Hepatocyte (in vitro differentiated cells): ENCODE results near the gene PHIP. TPM values are rescaled to one million over a fixed set of nuclear protein-coding genes. Genes with fewer than 3 reads are reported as not detected.

Source experiments
- DNase-seq: peaks from one replicate; pipeline ENCODE4 v3.0.0-alpha.2; 2016; ENCODE audit warnings: low spot score
- H2AFZ ChIP-seq: fragments of 200-600 bp; sonication (generic); 2 replicates; pipeline ENCODE4 v1.6.0; 2016; ENCODE audit warnings: antibody characterized with exemption, mild to moderate bottlenecking
- H3K27ac ChIP-seq: fragments of 200-600 bp; sonication (generic); 2 replicates; pipeline ENCODE4 v1.5.1; 2016; ENCODE audit warnings: mild to moderate bottlenecking
- H3K27me3 ChIP-seq: fragments of 200-600 bp; sonication (generic); 2 replicates; pipeline ENCODE4 v1.6.1; 2016
- H3K36me3 ChIP-seq: fragments of 200-600 bp; sonication (generic); replicated peaks from 2 replicates; pipeline ENCODE4 v1.5.1; 2016; ENCODE audit warnings: low read depth; ENCODE audit not compliant: insufficient read depth
- H3K4me1 ChIP-seq: fragments of 200-600 bp; sonication (generic); 2 replicates; pipeline ENCODE4 v1.5.1; 2016; ENCODE audit warnings: mild to moderate bottlenecking, moderate library complexity; ENCODE audit not compliant: insufficient read depth
- H3K4me2 ChIP-seq: fragments of 200-600 bp; sonication (generic); 2 replicates; pipeline ENCODE4 v1.6.0; 2016
- H3K4me3 ChIP-seq: fragments of 200-600 bp; sonication (generic); 2 replicates; pipeline ENCODE4 v1.5.1; 2016; ENCODE audit warnings: mild to moderate bottlenecking
- H3K79me2 ChIP-seq: fragments of 200-600 bp; sonication (generic); 2 replicates; pipeline ENCODE4 v1.6.0; 2017; ENCODE audit warnings: mild to moderate bottlenecking
- H3K9me2 ChIP-seq: fragments of 200-600 bp; sonication (generic); replicated peaks from 2 replicates; pipeline ENCODE4 v1.6.0; 2017; ENCODE audit warnings: mild to moderate bottlenecking; ENCODE audit not compliant: insufficient read depth
- H3K9me3 ChIP-seq: fragments of 200-600 bp; sonication (generic); 2 replicates; pipeline ENCODE4 v1.5.1; 2016; ENCODE audit warnings: low read depth, mild to moderate bottlenecking
- H4K20me1 ChIP-seq: fragments of 200-600 bp; sonication (generic); 2 replicates; pipeline ENCODE4 v1.6.0; 2016; ENCODE audit warnings: mild to moderate bottlenecking; ENCODE audit not compliant: insufficient read depth, poor library complexity, severe bottlenecking
- EZH2 ChIP-seq: fragments of 200-600 bp; sonication (generic); IDR thresholded peaks from 2 replicates; pipeline ENCODE4 v1.6.1; 2016; ENCODE audit warnings: antibody characterized with exemption, mild to moderate bottlenecking, borderline replicate concordance
- EZH2phosphoT487 ChIP-seq: fragments of 200-600 bp; sonication (generic); IDR thresholded peaks from one replicate; pipeline ENCODE4 v1.6.1; 2018; ENCODE audit warnings: antibody characterized with exemption, mild to moderate bottlenecking, low read depth, moderate library complexity; ENCODE audit not compliant: unreplicated experiment, severe bottlenecking
- WGBS: methylation state at CpG from one replicate; pipeline ENCODE4 v1.1.6; 2016; ENCODE audit warnings: low lambda C conversion rate; ENCODE audit errors: missing lambda C conversion rate; 5-methylcytosine and 5-hydroxymethylcytosine counted together
- polyA plus RNA-seq: library from polyadenylated mRNA; unstranded; fragments of >200 nt; fragmentation: Nextera tagmentation; extraction: Ambion mirVana; gene quantifications from 2 replicates; pipeline ENCODE4 v1.2.1, GENCODE V29; 2016
- total RNA-seq: library from RNA; depleted of rRNA; stranded (reverse); fragments of >200 nt; gene quantifications from 2 replicates; pipeline ENCODE4 v1.2.3, GENCODE V29; 2014
- TF ChIP-seq, protein P1 (sequence below): fragments of 200-600 bp; sonication (generic); IDR thresholded peaks from 2 replicates; pipeline ENCODE4 v1.5.1; 2016; ENCODE audit warnings: antibody characterized with exemption, mild to moderate bottlenecking; ENCODE audit not compliant: poor library complexity

PHIP gene
- total and polyA plus RNA-seq, 2 experiments from 2014 or later: 15.2 to 44.4 TPM

DNA sequence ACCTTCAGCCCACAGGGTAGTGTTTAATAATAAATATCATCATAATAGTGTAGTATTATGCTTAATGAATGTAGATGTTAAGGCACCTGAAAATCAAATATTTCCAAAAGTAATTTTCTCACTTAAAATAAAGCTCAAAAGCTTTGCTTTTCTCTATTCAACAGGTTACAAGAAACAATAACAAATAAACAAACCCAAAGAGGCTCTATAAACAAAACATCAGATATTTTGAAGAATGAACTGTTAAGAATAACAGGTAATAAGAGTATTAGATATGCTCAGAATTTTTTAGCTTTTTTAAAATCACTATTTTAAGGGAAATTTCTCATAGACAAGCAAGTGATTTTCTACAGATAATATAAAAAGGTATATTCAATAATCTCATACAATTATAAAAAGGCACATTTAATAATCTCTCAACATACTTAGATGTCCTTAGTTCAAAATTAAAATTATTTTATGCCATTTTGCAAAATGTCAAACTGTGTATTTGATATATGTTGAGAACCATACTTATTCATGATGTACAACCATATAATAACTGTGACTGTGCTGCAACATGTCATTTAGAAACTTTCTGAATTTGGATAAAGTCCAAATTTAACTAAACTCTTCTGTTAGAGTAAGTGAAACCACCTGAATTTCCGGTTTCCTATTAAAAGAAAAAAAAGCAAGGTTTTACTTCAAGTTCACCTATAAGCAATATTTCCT lies 35.8 kb downstream of the PHIP start:
- 67% methylated on average over 1 of the region's 1 CpG for WGBS
- no peaks in the 10 kb centered on the region for H3K36me3 ChIP-seq
- H3K27me3 ChIP-seq: no peaks in the 10 kb centered on the region
- peaks cover 48% of the 10 kb centered on the region for H3K79me2 ChIP-seq
- no peaks in the 10 kb centered on the region for H3K9me3 ChIP-seq
- H4K20me1 ChIP-seq: no peaks in the 10 kb centered on the region
- H3K4me2 ChIP-seq: no peak overlapping the region
- no peak overlapping the region for H3K4me3 ChIP-seq
- H3K27ac ChIP-seq: no peak overlapping the region
- DNase-seq: no peak
- no peak overlapping the region for H2AFZ ChIP-seq
- no peaks in the 10 kb centered on the region for H3K4me1 ChIP-seq
- TF ChIP-seq EZH2phosphoT487 (no peak), EZH2 (no peak)
- TF ChIP-seq, protein P1, sequence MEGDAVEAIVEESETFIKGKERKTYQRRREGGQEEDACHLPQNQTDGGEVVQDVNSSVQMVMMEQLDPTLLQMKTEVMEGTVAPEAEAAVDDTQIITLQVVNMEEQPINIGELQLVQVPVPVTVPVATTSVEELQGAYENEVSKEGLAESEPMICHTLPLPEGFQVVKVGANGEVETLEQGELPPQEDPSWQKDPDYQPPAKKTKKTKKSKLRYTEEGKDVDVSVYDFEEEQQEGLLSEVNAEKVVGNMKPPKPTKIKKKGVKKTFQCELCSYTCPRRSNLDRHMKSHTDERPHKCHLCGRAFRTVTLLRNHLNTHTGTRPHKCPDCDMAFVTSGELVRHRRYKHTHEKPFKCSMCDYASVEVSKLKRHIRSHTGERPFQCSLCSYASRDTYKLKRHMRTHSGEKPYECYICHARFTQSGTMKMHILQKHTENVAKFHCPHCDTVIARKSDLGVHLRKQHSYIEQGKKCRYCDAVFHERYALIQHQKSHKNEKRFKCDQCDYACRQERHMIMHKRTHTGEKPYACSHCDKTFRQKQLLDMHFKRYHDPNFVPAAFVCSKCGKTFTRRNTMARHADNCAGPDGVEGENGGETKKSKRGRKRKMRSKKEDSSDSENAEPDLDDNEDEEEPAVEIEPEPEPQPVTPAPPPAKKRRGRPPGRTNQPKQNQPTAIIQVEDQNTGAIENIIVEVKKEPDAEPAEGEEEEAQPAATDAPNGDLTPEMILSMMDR: no peak
- H3K9me2 ChIP-seq: no peaks in the 10 kb centered on the region

DNA sequence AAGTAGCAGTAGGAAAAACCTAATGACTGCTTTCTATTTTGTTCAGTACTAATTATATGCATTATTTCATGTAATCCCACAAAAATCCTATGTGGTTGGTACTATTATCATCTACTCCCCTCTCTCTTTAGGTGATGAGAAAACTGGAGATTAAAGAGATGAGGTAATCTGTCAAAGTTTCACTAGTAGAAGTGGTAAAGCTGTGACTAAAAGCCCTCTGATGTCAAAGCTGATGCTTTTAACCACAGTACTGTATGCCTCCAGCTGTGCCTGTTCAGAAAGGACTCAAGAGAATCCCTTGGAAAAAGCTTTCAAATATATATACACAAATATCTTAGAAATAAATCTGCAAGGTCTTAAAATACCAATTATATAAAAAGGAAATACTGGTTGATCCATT lies 38.0 kb downstream of the PHIP start:
- H3K4me1 ChIP-seq: no peaks in the 10 kb centered on the region
- no peak overlapping the region for H3K27ac ChIP-seq
- no peak for DNase-seq

DNA sequence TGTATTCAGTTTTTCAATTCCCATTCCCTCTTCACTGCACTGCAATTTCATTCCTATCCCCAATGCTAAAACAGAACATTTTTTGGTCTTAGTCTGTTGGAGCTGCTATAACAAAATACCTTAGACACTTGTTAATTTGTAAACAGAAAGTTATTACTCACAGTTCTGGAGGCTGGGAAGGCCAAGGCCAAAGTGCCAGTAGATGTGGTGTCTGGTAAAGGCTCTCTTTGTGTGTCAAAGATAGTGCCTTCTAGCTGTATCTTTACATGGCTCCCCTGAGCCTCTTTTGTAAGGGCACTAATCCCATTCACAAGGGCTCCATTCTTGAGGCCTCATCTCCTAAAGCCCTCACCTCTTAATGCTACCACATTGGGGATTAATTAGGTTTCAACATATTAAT lies 40.0 kb downstream of the PHIP start:
- Histone ChIP-seq H3K27ac (no peak overlapping the region), H3K4me3 (no peak overlapping the region), H3K4me2 (no peak overlapping the region), H3K27me3 (no peaks in the 10 kb centered on the region), H2AFZ (no peak overlapping the region), H3K9me3 (no peaks in the 10 kb centered on the region), H3K4me1 (no peaks in the 10 kb centered on the region), H3K9me2 (no peaks in the 10 kb centered on the region), H3K36me3 (no peaks in the 10 kb centered on the region), H3K79me2 (peaks cover 70% of the 10 kb centered on the region), H4K20me1 (peaks cover under 1% of the 10 kb centered on the region)
- TF ChIP-seq EZH2: no peak
- no peak for TF ChIP-seq EZH2phosphoT487
- TF ChIP-seq, protein P1: no peak
- DNase-seq: no peak

More for the DNA sequence above, 38.0 kb downstream of the PHIP start:
- Histone ChIP-seq H3K4me2 (no peak overlapping the region), H3K9me3 (no peaks in the 10 kb centered on the region), H3K9me2 (no peaks in the 10 kb centered on the region), H3K4me3 (no peak overlapping the region), H3K79me2 (peaks cover 56% of the 10 kb centered on the region), H3K27me3 (no peaks in the 10 kb centered on the region), H4K20me1 (no peaks in the 10 kb centered on the region), H3K36me3 (no peaks in the 10 kb centered on the region), H2AFZ (no peak overlapping the region)
- TF ChIP-seq EZH2 (no peak), EZH2phosphoT487 (no peak)
- TF ChIP-seq, protein P1: no peak

DNA sequence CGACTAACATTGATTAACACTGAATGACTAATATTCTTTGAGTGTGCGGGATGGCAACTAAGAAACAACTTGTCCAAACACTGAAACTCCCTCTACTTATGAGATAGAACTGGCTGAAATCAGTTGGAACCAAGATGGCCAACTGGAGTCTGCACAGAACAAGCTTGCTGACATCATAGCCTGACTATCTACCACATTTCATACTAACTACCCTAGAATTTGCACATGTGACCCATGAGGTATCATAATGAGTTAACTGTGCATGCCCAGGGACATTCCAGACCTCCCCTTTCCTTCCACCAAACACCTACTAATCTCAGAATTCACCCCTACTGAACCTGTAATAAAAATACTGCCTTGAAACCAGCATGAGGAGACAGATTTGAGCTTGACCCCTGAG lies 43.2 kb downstream of the PHIP start:
- no peaks in the 10 kb centered on the region for H3K9me2 ChIP-seq
- no peaks in the 10 kb centered on the region for H3K36me3 ChIP-seq
- no peaks in the 10 kb centered on the region for H3K4me1 ChIP-seq
- H4K20me1 ChIP-seq: peaks cover 5% of the 10 kb centered on the region
- WGBS: 93% methylated on average over 2 of the region's 2 CpGs
- H3K4me2 ChIP-seq: no peak overlapping the region
- H3K9me3 ChIP-seq: no peaks in the 10 kb centered on the region
- DNase-seq: no peak
- no peak overlapping the region for H3K27ac ChIP-seq
- no peaks in the 10 kb centered on the region for H3K27me3 ChIP-seq
- H3K4me3 ChIP-seq: no peak overlapping the region
- TF ChIP-seq EZH2phosphoT487 (no peak), EZH2 (no peak)
- TF ChIP-seq, protein P1: no peak
- no peak overlapping the region for H2AFZ ChIP-seq
- peaks cover 81% of the 10 kb centered on the region for H3K79me2 ChIP-seq
